GM18499 (cell line): ENCODE measurements around the gene GULP1.

Source experiments
- ATAC-seq: cut with Tn5 transposase; IDR thresholded peaks from one replicate; pipeline ENCODE4 v1.9.1; 2021; ENCODE audit warnings: moderate number of reproducible peaks; ENCODE audit not compliant: insufficient read depth, unreplicated experiment

Gene GULP1

GRCh38 chr2:188620916-188621315, 329.2 kb downstream of the GULP1 start:
- no peak for ATAC-seq

- ATAC-seq = no peak
These were observed 331.1 kb downstream of the GULP1 start for GRCh38 chr2:188622601-188623260.

DNA sequence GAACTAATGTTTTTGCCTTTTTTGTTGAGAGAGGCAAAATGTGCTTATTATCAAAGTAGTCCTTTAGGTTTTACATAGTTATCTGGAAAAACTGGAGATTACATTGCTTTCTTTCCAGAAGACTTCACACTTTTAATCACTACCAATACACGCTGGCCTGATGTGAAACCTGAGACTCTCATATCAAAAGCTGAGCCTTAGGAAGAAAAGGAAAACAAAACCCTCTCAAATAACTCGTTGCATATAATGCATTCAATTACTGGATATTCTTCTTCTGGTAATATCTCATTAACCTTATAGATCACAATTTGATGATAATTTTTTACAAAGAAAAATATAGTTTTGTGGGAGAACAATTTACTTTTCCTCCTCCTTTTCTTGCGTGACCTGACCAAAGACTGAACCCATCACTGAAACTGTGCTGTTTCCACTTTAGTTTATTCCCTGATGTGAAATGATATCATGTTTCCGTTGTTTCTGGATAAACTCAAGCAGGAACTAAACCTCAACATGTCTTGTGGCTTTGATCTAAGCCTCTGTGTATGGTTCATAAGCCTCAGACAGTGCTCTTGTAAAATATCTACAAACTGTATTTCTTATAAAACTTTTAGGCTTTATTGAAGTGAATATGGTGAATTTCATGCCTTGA, 332.4 kb downstream of the GULP1 start:
- ATAC-seq = no peak

DNA sequence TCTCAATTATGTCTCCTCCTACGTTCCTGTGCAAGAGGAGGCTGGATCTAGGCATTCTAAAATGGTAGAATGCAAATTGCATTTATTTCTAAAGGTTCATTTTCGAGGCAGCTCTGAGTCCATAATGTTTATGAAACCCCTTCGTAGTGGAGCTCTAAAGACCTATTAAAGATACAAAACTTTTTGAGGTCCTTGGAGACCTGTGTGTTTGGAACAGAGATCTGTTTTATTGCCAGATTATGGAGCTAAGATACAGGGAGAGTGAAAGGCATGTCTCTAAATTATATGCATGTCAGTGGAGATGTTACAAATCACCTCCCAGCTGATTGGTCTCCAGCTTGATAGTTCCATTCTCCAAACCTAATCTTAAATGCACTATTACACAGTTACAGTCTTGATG, 335.8 kb downstream of the GULP1 start:
- ATAC-seq = no peak

DNA sequence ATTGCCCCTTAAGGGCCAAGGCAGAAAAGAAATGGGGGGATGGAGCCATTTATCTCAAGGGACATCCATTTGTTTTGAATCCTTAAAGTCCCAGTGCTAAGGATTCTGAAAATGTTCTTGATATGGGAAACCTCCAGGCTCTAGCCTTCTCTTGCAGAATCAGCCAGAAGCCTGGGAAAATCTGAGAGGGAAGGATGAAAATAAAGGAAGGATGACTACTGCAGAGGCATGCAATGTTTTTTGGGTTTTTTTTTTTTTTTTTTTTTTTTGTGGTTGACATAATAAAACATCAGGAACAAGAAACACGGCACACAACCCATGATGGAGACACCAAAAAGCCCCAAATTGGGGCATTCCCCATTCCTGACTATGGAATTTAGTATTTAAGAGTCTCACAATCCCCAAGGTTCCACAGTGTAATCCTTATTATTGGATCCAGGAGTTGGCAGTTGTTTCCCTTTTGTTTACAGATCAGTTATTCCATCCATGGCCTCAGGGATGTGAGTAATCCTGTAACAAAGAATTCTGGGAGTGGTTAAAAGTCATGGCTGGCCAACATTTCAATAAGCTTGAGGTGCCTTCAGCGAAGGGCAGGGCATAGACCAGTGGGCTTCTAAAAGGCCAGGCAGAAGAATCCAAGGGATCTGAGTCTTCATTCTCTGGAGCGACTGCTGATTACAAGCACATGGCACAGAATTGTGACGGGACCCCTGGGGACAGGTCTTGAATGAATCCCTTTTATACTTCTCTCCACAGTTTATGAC, 337.5 kb downstream of the GULP1 start:
- ATAC-seq = no peak

DNA sequence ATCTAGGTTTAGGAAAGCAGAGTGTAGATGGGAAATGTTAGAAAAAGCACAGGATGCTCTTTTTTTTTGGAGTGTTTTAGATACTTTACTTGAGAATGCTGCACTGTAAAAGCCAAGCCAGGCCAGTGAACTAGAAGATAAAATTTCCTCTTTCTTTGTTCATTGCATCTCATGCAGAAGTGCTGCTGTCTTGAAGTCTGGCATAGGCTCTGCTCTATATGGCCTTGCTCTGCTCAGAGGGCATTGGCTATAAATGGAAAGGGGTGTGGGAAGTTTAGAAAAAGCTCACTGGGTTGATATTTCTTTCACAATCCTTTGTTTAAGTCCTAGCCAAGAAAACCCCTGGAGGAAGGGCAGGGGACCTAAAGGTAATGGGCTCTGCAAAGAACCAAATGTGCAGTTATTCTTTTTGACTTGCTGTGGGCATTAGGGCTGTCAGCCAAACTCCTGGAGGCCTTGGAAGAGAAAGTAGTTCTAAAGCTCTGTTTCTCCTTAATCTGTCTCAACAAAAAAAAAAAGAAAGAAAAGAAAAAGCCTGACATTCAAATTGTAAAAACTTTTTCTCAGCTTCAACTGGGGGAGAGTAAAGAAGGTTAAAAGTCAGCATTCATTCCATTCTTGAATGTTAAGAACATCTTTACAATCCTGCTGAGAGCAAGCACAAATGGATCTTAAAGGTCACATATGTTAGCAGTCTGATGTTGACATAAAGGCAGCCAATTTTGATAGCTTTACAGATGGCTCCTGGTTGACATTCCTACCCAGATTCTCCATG, 338.3 kb downstream of the GULP1 start:
- ATAC-seq = no peak

DNA sequence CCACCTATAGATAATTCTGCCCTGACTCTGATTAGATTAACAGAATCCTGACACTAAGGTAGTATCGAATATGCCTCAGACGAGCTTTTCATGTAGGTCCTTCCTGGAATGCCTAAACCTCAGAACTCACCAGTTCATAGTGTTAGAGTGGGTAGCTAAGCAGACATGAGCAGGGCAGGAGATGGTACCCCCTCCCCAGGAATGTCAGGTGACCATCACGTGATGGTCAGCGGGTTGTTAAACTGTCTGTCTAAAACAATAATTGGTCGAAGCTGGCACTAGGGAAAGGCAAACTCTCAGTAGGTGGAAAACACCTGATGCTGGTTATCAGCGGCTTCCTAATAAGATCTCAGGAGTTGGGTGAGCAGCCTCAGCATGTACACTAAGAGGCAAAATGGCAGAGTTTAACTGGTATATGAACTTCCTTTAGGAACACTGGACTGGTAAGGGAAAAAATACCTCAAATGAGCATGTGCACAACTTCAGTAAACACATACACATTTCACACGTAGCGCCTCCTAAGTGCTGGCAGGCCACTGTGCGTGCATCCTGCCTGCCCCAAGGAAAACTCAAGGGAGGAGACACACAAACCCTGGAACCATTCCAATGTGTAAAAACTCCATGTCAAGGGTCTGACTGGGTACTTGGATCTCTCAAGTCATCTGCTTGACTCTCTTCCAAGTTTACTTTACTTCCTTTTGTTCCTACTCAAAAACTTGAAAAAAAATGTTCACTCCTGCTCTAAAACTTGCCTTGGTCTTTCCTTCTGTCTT, 339.5 kb downstream of the GULP1 start:
- ATAC-seq = no peak

- ATAC-seq = no peak
These were observed 343.0 kb downstream of the GULP1 start for GRCh38 chr2:188634656-188635055.
